ENCODE results near the gene SLC22A5.

DNA sequence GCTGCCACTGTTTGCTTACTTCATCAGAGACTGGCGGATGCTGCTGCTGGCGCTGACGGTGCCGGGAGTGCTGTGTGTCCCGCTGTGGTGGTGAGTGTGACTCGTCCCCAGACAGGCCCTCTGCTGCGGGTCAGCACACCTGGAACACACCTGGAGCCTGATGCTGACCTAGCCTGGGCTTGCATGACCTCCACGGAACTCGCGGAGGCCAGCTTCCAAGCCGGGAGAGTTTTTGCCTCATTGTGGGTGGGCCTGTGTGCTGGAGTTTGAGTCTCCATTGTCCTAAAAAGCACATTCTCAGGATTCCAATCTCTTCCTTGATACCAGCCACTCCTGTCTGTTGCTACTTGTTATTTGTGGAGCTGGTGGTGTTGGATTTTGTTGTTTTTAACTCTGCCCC, 47.2 kb upstream of the SLC22A5 start:
- no peak for TF ChIP-seq MYC (IDR thresholded peaks at IDR 0.05; ENCODE audit: low read depth, low read length)
- no peak for TF ChIP-seq CTCF (IDR thresholded peaks at IDR 0.05; ENCODE audit: extremely low read depth in 1 of 2, insufficient read depth in 1 of 2, low read depth in 1 of 2, low read length in 2 of 2)
- no peak for TF ChIP-seq EZH2 (IDR thresholded peaks at IDR 0.05; ENCODE audit: borderline replicate concordance, low read depth, low read length, severe bottlenecking)
- TF ChIP-seq POLR2A (IDR thresholded peaks at IDR 0.05; ENCODE audit: low read depth, low read length) = no peak
- no peak for TF ChIP-seq MAX (IDR thresholded peaks at IDR 0.05; ENCODE audit: insufficient read depth, insufficient read length)
- TF ChIP-seq GATA2 (IDR thresholded peaks at IDR 0.05; ENCODE audit: insufficient read depth, insufficient read length, low read depth, low read length) = no peak
- TF ChIP-seq POLR2AphosphoS5 (IDR thresholded peaks at IDR 0.05; ENCODE audit: insufficient read depth, low read depth, low read length) = no peak
- TF ChIP-seq JUN (IDR thresholded peaks at IDR 0.05; ENCODE audit: borderline replicate concordance, insufficient read depth, insufficient read length, low read depth) = no peak
- no peak for TF ChIP-seq FOS (IDR thresholded peaks at IDR 0.05; ENCODE audit: borderline replicate concordance, insufficient read depth, low read length)
